Measurements from ENCODE around the gene HSF2BP.
"Not testable (repeated sequence)": the region's sequence is repeated elsewhere in the genome, so short reads cannot be mapped to it uniquely, and the experiment has no call there.

DNA sequence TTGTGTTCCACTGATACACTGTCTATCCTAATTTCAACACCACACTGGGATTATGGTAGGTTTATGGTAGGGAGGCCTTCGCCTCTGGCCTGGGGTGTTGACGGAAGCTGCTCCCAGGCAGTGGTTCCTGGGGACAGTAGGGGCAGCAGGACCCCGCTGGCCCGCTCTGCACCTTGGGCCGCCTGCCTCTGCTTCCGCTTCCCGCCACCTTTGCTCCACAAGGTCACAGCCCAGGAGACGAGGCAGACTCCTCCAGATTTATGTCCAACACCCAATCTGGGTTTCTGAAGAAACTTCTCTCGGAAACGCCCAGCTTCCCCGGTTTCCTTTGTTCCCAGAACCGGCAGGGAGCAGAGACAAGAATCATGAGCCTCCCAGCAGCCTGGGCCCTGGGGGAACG, 155.4 kb downstream of the HSF2BP start:
- TF ChIP-seq, protein P1, sequence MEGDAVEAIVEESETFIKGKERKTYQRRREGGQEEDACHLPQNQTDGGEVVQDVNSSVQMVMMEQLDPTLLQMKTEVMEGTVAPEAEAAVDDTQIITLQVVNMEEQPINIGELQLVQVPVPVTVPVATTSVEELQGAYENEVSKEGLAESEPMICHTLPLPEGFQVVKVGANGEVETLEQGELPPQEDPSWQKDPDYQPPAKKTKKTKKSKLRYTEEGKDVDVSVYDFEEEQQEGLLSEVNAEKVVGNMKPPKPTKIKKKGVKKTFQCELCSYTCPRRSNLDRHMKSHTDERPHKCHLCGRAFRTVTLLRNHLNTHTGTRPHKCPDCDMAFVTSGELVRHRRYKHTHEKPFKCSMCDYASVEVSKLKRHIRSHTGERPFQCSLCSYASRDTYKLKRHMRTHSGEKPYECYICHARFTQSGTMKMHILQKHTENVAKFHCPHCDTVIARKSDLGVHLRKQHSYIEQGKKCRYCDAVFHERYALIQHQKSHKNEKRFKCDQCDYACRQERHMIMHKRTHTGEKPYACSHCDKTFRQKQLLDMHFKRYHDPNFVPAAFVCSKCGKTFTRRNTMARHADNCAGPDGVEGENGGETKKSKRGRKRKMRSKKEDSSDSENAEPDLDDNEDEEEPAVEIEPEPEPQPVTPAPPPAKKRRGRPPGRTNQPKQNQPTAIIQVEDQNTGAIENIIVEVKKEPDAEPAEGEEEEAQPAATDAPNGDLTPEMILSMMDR (IDR thresholded peaks at IDR 0.05): not testable (repeated sequence)
- TF ChIP-seq POLR2A, POLR2AphosphoS5, EP300 (IDR thresholded peaks at IDR 0.05): not testable (repeated sequence)
